Measurements from ENCODE around the gene CHRDL2.
"Not testable (repeated sequence)": the region's sequence is repeated elsewhere in the genome, so short reads cannot be mapped to it uniquely, and the experiment has no call there.

Gene CHRDL2

DNA sequence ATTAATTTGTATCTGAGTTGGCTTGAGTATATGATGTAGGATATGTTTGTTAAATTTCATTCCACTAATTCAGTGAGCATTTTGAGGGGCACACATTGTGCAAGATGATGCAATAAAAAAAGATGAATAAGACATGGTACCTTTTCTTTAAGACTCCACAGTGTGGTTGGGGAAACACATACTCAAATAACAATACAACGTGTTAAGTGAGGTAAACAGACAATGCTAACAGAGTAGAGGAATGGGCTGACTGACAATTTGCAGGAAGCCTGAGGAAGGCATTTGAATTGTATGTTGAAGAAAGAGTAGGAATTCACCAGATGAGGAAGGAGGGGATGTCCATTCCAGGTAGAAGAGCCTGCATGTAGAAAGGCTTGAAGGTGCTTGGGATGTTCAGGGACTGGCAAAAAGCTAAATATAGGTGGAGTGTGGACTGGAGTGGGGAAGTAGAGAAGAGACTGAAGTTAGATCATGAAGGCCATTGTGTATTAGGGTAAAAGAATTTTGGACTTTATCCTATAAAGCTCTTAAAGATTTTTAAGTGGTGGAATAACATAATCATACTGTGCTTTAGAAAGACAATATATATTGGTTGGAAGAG, 24.3 kb upstream of the CHRDL2 start:
- DNase-seq (ENCODE audit: low spot score) = no peak
- Mint-ChIP-seq H3K27ac (no peak overlapping the region), H3K4me1 (ENCODE audit: low read depth) (peaks cover 15% of the 10 kb centered on the region), H3K27me3 (ENCODE audit: low read depth) (no peaks in the 10 kb centered on the region), H3K9me3 (peaks cover 6% of the 10 kb centered on the region), H3K4me3 (no peak overlapping the region), H3K36me3 (ENCODE audit: low read depth) (peaks cover 19% of the 10 kb centered on the region)

GRCh38 chr11:74754507-74755252, 23.5 kb upstream of the CHRDL2 start:
- peaks cover 22% of the 10 kb centered on the region for H3K4me1 Mint-ChIP-seq (ENCODE audit: low read depth)
- peaks cover 6% of the 10 kb centered on the region for H3K9me3 Mint-ChIP-seq
- no peak for DNase-seq (ENCODE audit: low spot score)
- H3K27me3 Mint-ChIP-seq (ENCODE audit: low read depth) = no peaks in the 10 kb centered on the region
- no peak overlapping the region for H3K4me3 Mint-ChIP-seq
- peaks cover 21% of the 10 kb centered on the region for H3K36me3 Mint-ChIP-seq (ENCODE audit: low read depth)
- H3K27ac Mint-ChIP-seq = no peak overlapping the region

- H3K27ac Mint-ChIP-seq = no peak overlapping the region
- no peaks in the 10 kb centered on the region for H3K27me3 Mint-ChIP-seq (ENCODE audit: low read depth)
- no peak for DNase-seq (ENCODE audit: low spot score)
- H3K4me1 Mint-ChIP-seq (ENCODE audit: low read depth) = peaks cover 35% of the 10 kb centered on the region
- peaks cover 21% of the 10 kb centered on the region for H3K36me3 Mint-ChIP-seq (ENCODE audit: low read depth)
- H3K4me3 Mint-ChIP-seq = peak overlapping the region; percentile 28
- H3K9me3 Mint-ChIP-seq = peaks cover under 1% of the 10 kb centered on the region
These were observed 20.1 kb upstream of the CHRDL2 start for GRCh38 chr11:74751303-74751702.

- not testable (repeated sequence) for DNase-seq (ENCODE audit: low spot score); H3K9me3 Mint-ChIP-seq; H3K27me3 Mint-ChIP-seq (ENCODE audit: low read depth); H3K27ac Mint-ChIP-seq
- Mint-ChIP-seq H3K4me1 (ENCODE audit: low read depth) (peaks cover 35% of the 10 kb centered on the region), H3K4me3 (peak overlapping the region; percentile 96), H3K36me3 (ENCODE audit: low read depth) (peaks cover 19% of the 10 kb centered on the region)
These were observed 19.4 kb upstream of the CHRDL2 start for GRCh38 chr11:74750598-74750997.

DNA sequence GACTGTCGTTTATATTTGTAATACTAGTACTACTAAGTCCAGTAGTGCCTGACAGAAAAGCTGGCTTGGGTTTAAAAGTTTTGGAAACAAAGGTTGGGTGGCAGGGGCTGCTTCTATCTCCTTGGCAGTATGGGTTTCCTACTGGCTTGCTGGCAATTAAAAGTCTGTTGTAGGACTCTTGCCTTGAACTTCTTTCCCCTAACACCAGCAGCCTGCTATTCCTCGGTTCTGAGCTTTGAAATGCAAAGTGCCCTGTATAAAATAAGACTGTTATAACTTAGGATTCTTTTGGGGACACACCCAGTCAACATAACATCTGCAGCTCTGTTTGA, 18.7 kb upstream of the CHRDL2 start:
- Mint-ChIP-seq H3K4me1 (ENCODE audit: low read depth) (peaks cover 32% of the 10 kb centered on the region), H3K9me3 (no peaks in the 10 kb centered on the region), H3K27ac (peak overlapping the region; percentile 87), H3K4me3 (peak overlapping the region; percentile 96), H3K27me3 (ENCODE audit: low read depth) (no peaks in the 10 kb centered on the region), H3K36me3 (ENCODE audit: low read depth) (peaks cover 15% of the 10 kb centered on the region)
- DNase-seq (ENCODE audit: low spot score) = no peak

- no peaks in the 10 kb centered on the region for H3K9me3 Mint-ChIP-seq
- H3K36me3 Mint-ChIP-seq (ENCODE audit: low read depth) = peaks cover 14% of the 10 kb centered on the region
- H3K27me3 Mint-ChIP-seq (ENCODE audit: low read depth) = no peaks in the 10 kb centered on the region
- H3K27ac Mint-ChIP-seq = peak overlapping the region; percentile 87
- peaks cover 29% of the 10 kb centered on the region for H3K4me1 Mint-ChIP-seq (ENCODE audit: low read depth)
- peak overlapping the region; percentile 96 for H3K4me3 Mint-ChIP-seq
- DNase-seq (ENCODE audit: low spot score) = peak; percentile 62
These were observed 18.1 kb upstream of the CHRDL2 start for GRCh38 chr11:74749127-74749964.

DNA sequence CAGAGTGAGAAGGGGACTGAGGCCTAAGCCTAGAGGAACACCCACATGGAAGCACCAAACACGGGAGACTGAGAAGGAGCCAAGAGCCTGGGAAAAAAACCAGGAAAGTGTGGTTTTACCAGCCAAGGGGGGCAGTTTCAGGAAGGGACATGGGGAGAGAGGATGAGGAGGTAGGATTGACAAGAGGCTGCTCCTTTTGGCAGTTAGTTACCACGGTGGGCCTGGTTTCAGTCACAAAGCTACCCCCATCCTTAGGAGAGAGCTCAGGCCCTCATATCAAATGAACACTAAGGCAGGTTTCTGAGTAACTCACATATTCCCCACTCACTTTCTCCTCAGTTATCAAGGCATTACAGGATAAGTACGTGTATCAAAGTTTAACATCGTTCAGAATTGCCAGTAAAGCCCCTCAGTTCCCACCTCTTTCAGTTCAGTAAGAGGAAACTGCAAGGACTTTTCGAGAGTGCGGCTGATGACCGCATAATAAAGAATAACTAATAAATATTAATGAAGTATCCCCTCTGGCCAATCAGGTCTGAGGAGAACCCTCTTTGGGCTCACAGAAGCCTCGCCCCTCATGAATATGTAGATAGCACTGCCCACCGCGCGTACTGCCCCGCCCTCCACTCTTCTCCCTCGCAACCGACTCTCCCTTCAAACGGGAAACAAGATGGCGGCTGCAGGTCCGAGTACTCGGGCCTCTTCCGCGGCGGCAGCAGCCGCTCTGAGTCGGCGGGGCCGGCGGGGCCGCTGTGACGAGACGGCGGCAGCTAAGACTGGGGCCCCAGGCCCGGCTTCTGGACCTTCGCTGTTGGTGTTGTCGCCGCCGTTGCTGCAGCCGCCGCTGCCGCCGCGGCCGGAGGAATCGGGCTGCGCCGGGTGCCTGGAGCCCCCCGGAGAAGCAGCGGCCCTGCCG, 17.2 kb upstream of the CHRDL2 start, which contains the start of gene RNF169:
RNF169 (plus strand) TSS at position 639 of the 916 bp plus-strand sequence; CDS start at position 671, 32 bp downstream.
- peaks cover 3% of the 10 kb centered on the region for H3K27me3 Mint-ChIP-seq (ENCODE audit: low read depth)
- H3K27ac Mint-ChIP-seq = peak within 1 kb of the TSS; percentile 87
- peaks cover 29% of the 10 kb centered on the region for H3K4me1 Mint-ChIP-seq (ENCODE audit: low read depth)
- peaks cover 14% of the 10 kb centered on the region for H3K36me3 Mint-ChIP-seq (ENCODE audit: low read depth)
- H3K4me3 Mint-ChIP-seq = peak within 1 kb of the TSS; percentile 96
- DNase-seq (ENCODE audit: low spot score) = peak; percentile 88
- H3K9me3 Mint-ChIP-seq = no peaks in the 10 kb centered on the region

- Mint-ChIP-seq H3K27ac (no peak overlapping the region), H3K9me3 (no peaks in the 10 kb centered on the region), H3K4me1 (ENCODE audit: low read depth) (peaks cover 27% of the 10 kb centered on the region), H3K36me3 (ENCODE audit: low read depth) (peaks cover 12% of the 10 kb centered on the region), H3K4me3 (no peak overlapping the region), H3K27me3 (ENCODE audit: low read depth) (peaks cover 6% of the 10 kb centered on the region)
- DNase-seq (ENCODE audit: low spot score) = no peak
These were observed 15.6 kb upstream of the CHRDL2 start for GRCh38 chr11:74746868-74747267.

DNA sequence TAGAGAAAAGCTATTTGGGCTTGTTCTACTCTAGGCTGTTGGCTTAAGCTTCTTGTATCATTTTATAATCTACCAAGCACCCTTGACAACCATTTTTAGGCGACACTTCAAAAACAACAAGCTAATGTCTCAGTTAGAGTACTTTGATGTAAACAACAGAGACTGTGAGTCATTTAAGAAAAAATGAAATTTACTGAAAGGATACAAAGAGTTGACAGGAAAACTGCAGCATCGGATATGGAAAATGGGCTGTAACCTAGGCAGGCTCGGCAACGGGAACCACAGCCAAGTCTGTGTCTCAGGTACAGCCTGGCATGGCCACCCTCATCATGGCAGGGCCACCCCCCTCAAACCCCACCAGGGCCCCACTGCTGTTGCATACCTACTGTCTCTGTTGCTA, 13.1 kb upstream of the CHRDL2 start:
- DNase-seq (ENCODE audit: low spot score) = no peak
- Mint-ChIP-seq H3K9me3 (no peaks in the 10 kb centered on the region), H3K4me3 (no peak overlapping the region), H3K27me3 (ENCODE audit: low read depth) (peaks cover 14% of the 10 kb centered on the region), H3K4me1 (ENCODE audit: low read depth) (peaks cover 9% of the 10 kb centered on the region), H3K27ac (no peak overlapping the region), H3K36me3 (ENCODE audit: low read depth) (peaks cover under 1% of the 10 kb centered on the region)

DNA sequence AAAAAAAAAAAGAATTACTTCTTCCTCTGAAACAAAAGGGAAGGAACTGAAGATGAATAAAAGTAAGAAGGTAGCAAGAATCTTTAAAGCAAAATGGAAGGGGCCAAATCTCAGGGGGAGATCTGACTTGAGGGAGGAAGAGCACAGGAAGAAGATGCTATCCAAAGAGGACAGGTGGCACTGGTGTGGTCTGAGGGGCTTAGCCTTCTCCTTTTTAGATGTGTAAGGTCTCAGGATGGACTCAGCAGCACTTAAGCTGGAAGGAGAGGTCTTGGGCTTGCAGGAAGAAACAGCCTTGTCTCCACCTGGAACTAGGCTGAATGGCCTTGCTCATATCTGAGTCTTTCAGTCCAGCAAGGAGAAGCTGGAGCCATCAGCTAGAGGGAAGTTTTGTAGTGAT, 12.4 kb upstream of the CHRDL2 start:
- H3K4me3 Mint-ChIP-seq = no peak overlapping the region
- H3K36me3 Mint-ChIP-seq (ENCODE audit: low read depth) = no peaks in the 10 kb centered on the region
- H3K9me3 Mint-ChIP-seq = no peaks in the 10 kb centered on the region
- DNase-seq (ENCODE audit: low spot score) = no peak
- H3K4me1 Mint-ChIP-seq (ENCODE audit: low read depth) = peaks cover 9% of the 10 kb centered on the region
- no peak overlapping the region for H3K27ac Mint-ChIP-seq
- H3K27me3 Mint-ChIP-seq (ENCODE audit: low read depth) = peaks cover 20% of the 10 kb centered on the region

DNA sequence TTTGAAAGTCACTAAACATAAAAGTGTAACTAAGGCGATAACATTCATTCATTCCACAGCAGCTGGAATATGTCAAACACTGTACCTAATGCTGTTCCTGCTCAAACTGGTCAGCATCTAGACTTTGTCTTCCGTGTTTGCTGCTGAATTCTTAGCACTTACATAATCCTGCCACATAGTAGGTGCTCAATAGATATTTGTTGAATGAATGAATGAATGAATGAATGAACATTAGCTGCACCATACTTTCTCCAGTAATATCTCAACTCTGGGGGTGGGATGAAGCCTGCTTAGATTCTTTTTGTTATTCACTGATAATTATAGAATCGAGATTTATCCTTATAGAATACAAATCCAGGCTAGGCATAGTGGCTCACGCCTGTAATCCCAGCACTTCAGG, 10.8 kb upstream of the CHRDL2 start:
- Mint-ChIP-seq H3K27me3 (ENCODE audit: low read depth) (peaks cover 28% of the 10 kb centered on the region), H3K9me3 (no peaks in the 10 kb centered on the region), H3K27ac (no peak overlapping the region), H3K4me3 (no peak overlapping the region), H3K4me1 (ENCODE audit: low read depth) (no peaks in the 10 kb centered on the region), H3K36me3 (ENCODE audit: low read depth) (no peaks in the 10 kb centered on the region)
- DNase-seq (ENCODE audit: low spot score) = no peak

- no peaks in the 10 kb centered on the region for H3K4me1 Mint-ChIP-seq (ENCODE audit: low read depth)
- no peak for DNase-seq (ENCODE audit: low spot score)
- no peak overlapping the region for H3K27ac Mint-ChIP-seq
- H3K4me3 Mint-ChIP-seq = no peak overlapping the region
- peaks cover 43% of the 10 kb centered on the region for H3K27me3 Mint-ChIP-seq (ENCODE audit: low read depth)
- H3K36me3 Mint-ChIP-seq (ENCODE audit: low read depth) = no peaks in the 10 kb centered on the region
- H3K9me3 Mint-ChIP-seq = no peaks in the 10 kb centered on the region
These were observed 8.5 kb upstream of the CHRDL2 start for GRCh38 chr11:74739546-74740270.

- Mint-ChIP-seq H3K27ac (no peak overlapping the region), H3K4me1 (ENCODE audit: low read depth) (peaks cover 1% of the 10 kb centered on the region), H3K4me3 (no peak overlapping the region), H3K27me3 (ENCODE audit: low read depth) (peaks cover 57% of the 10 kb centered on the region), H3K9me3 (no peaks in the 10 kb centered on the region), H3K36me3 (ENCODE audit: low read depth) (no peaks in the 10 kb centered on the region)
- DNase-seq (ENCODE audit: low spot score) = no peak
These were observed 4.8 kb upstream of the CHRDL2 start for GRCh38 chr11:74736031-74736430.
